ENCODE results near the gene DNM3. TPM values are rescaled to one million over a fixed set of nuclear protein-coding genes. Genes with fewer than 3 reads are reported as not detected.

Gene DNM3
- total RNA-seq, 1 experiment from 2014 or later = 0.11 TPM

- POLR2A ChIA-PET = no interaction called here
- H3K27ac Mint-ChIP-seq (ENCODE audit: unreplicated experiment) = no peak overlapping the region
- H3K27me3 ChIP-seq (replicated peaks; ENCODE audit: control insufficient read depth, insufficient read depth, low read length) = no peaks in the 10 kb centered on the region
Measured at GRCh38 chr1:172125250-172125649, 284.0 kb downstream of the DNM3 start.

GRCh38 chr1:172125812-172126430 is 284.6 kb downstream of the DNM3 start:
- Mint-ChIP-seq H3K27me3 (ENCODE audit: insufficient read depth, unreplicated experiment) (no peaks in the 10 kb centered on the region), H3K9me3 (ENCODE audit: unreplicated experiment) (no peaks in the 10 kb centered on the region), H3K4me1 (ENCODE audit: low read depth, unreplicated experiment) (no peaks in the 10 kb centered on the region), H3K36me3 (ENCODE audit: insufficient read depth, unreplicated experiment) (no peaks in the 10 kb centered on the region), H3K4me3 (ENCODE audit: unreplicated experiment) (no peak overlapping the region), H3K27ac (ENCODE audit: unreplicated experiment) (no peak overlapping the region)
- POLR2A ChIA-PET = no interaction called here
- Histone ChIP-seq H3K4me3 (ENCODE audit: low read depth, low read length) (no peak overlapping the region), H3K27me3 (replicated peaks; ENCODE audit: control insufficient read depth, insufficient read depth, low read length) (no peaks in the 10 kb centered on the region), H3K9me3 (no peaks in the 10 kb centered on the region), H3K36me3 (ENCODE audit: control insufficient read depth, insufficient read depth, low read length) (no peaks in the 10 kb centered on the region), H3K4me1 (no peaks in the 10 kb centered on the region)
- intact Hi-C loops (cut with micrococcal nuclease; ENCODE audit: unreplicated experiment) = no loop called here
- TF ChIP-seq CTCF (IDR thresholded peaks at IDR 0.05; ENCODE audit: insufficient read depth in 1 of 2, low read depth in 1 of 2, low read length in 1 of 2, severe bottlenecking in 1 of 2, unreplicated experiment in 1 of 2) = no peak
- no TSS peak for BruUV-seq (replicated peaks)
- no peak for DNase-seq
- CTCF ChIA-PET = no interaction called here

More at GRCh38 chr1:172125250-172125649, 284.0 kb downstream of the DNM3 start:
- no peaks in the 10 kb centered on the region for H3K27me3 Mint-ChIP-seq (ENCODE audit: insufficient read depth, unreplicated experiment)
- DNase-seq = no peak
- Histone ChIP-seq H3K4me3 (ENCODE audit: low read depth, low read length) (no peak overlapping the region), H3K9me3 (no peaks in the 10 kb centered on the region), H3K36me3 (ENCODE audit: control insufficient read depth, insufficient read depth, low read length) (no peaks in the 10 kb centered on the region), H3K4me1 (no peaks in the 10 kb centered on the region)
- TF ChIP-seq CTCF (IDR thresholded peaks at IDR 0.05; ENCODE audit: insufficient read depth in 1 of 2, low read depth in 1 of 2, low read length in 1 of 2, severe bottlenecking in 1 of 2, unreplicated experiment in 1 of 2) = no peak
- H3K9me3 Mint-ChIP-seq (ENCODE audit: unreplicated experiment) = no peaks in the 10 kb centered on the region
- no peaks in the 10 kb centered on the region for H3K36me3 Mint-ChIP-seq (ENCODE audit: insufficient read depth, unreplicated experiment)
- no peaks in the 10 kb centered on the region for H3K4me1 Mint-ChIP-seq (ENCODE audit: low read depth, unreplicated experiment)
- no TSS peak for BruUV-seq (replicated peaks)
- CTCF ChIA-PET = no interaction called here
- H3K4me3 Mint-ChIP-seq (ENCODE audit: unreplicated experiment) = no peak overlapping the region
- intact Hi-C loops (cut with micrococcal nuclease; ENCODE audit: unreplicated experiment) = no loop called here

GRCh38 chr1:172132836-172133235 is 291.5 kb downstream of the DNM3 start:
- Mint-ChIP-seq H3K4me1 (ENCODE audit: low read depth, unreplicated experiment) (no peaks in the 10 kb centered on the region), H3K9me3 (ENCODE audit: unreplicated experiment) (peaks cover 13% of the 10 kb centered on the region), H3K4me3 (ENCODE audit: unreplicated experiment) (no peak overlapping the region), H3K36me3 (ENCODE audit: insufficient read depth, unreplicated experiment) (no peaks in the 10 kb centered on the region), H3K27me3 (ENCODE audit: insufficient read depth, unreplicated experiment) (no peaks in the 10 kb centered on the region), H3K27ac (ENCODE audit: unreplicated experiment) (no peak overlapping the region)
- no peak overlapping the region for H3K4me3 ChIP-seq (ENCODE audit: low read depth, low read length)
- ChIA-PET CTCF (no interaction called here), POLR2A (no interaction called here)
- no peak for TF ChIP-seq CTCF (IDR thresholded peaks at IDR 0.05; ENCODE audit: insufficient read depth in 1 of 2, low read depth in 1 of 2, low read length in 1 of 2, severe bottlenecking in 1 of 2, unreplicated experiment in 1 of 2)
- H3K36me3 ChIP-seq (ENCODE audit: control insufficient read depth, insufficient read depth, low read length) = no peaks in the 10 kb centered on the region
- intact Hi-C loops (cut with micrococcal nuclease; ENCODE audit: unreplicated experiment) = no loop called here
- no TSS peak for BruUV-seq (replicated peaks)
- H3K27me3 ChIP-seq (replicated peaks; ENCODE audit: control insufficient read depth, insufficient read depth, low read length) = no peaks in the 10 kb centered on the region
- DNase-seq = no peak
- H3K9me3 ChIP-seq = no peaks in the 10 kb centered on the region
- H3K4me1 ChIP-seq = peaks cover 11% of the 10 kb centered on the region

Measured in Caco-2 (cell line).